ENCODE data around the gene THRAP3. TPM values are rescaled to one million over a fixed set of nuclear protein-coding genes. Genes with fewer than 3 reads are reported as not detected.

THRAP3 gene
- 74.8 and 130 TPM in 2 replicates for total RNA-seq

GRCh38 chr1:36223996-36224536 lies at the start of gene THRAP3:
TSS of gene THRAP3 (plus strand) at chr1:36224443. CDS start at chr1:36282564, 58,121 bp downstream.

GRCh38 chr1:36306210-36306901 lies 82.1 kb downstream of the THRAP3 start, which contains the start of gene SH3D21:
TSS of gene SH3D21 (plus strand) at chr1:36306368. CDS start at chr1:36306421, 53 bp downstream.

GRCh38 chr1:36323636-36324352 lies 99.6 kb downstream of the THRAP3 start, which contains the start of gene EVA1B:
TSS of gene EVA1B (minus strand) at chr1:36323645. CDS start at chr1:36323037, 608 bp downstream.

Small RNA genes within 50 kb of the gene (small RNA-seq; reads per million reads assigned to genes)
- gene RN7SL131P (ENCODE audit: low replicate concordance), result not detected
- not detected for gene UBE2V2P4 (ENCODE audit: low replicate concordance)

Other genes with a start within 250 kb of the THRAP3 start
- gene TEKT2, start 140.3 kb upstream of the THRAP3 start, total RNA-seq, result not detected in 2 replicates
- gene ADPRS, start 135.6 kb upstream of the THRAP3 start, total RNA-seq, result 40.2 and 46.6 TPM in 2 replicates
- gene COL8A2, start 99.2 kb upstream of the THRAP3 start, total RNA-seq, result 5.0 and 6.7 TPM in 2 replicates
- 93.6 and 96.5 TPM in 2 replicates for gene TRAPPC3, start 75.0 kb upstream of the THRAP3 start, total RNA-seq
- 124 and 259 TPM in 2 replicates for gene MAP7D1, start 68.3 kb upstream of the THRAP3 start, total RNA-seq
- gene SH3D21, start 81.9 kb downstream of the THRAP3 start, total RNA-seq, result 2.2 and 4.7 TPM in 2 replicates
- 175 and 366 TPM in 2 replicates for gene EVA1B, start 99.2 kb downstream of the THRAP3 start, total RNA-seq
- 17.7 and 23.5 TPM in 2 replicates for gene STK40, start 161.5 kb downstream of the THRAP3 start, total RNA-seq
- gene LSM10, start 173.5 kb downstream of the THRAP3 start, total RNA-seq, result 5.7 and 15.7 TPM in 2 replicates
- gene OSCP1, start 226.0 kb downstream of the THRAP3 start, total RNA-seq, result 8.0 and 8.3 TPM in 2 replicates
- gene MRPS15, start 239.9 kb downstream of the THRAP3 start, total RNA-seq, result 59.6 and 64.6 TPM in 2 replicates